ENCODE results near the gene CYP4Z1. TPM values are rescaled to one million over a fixed set of nuclear protein-coding genes. Genes with fewer than 3 reads are reported as not detected.

The CYP4Z1 gene
- total and polyA plus RNA-seq, 2 of the 13 experiments (the other 11 are each of a cell fraction or from before 2014, with no cell fraction given): not detected

DNA sequence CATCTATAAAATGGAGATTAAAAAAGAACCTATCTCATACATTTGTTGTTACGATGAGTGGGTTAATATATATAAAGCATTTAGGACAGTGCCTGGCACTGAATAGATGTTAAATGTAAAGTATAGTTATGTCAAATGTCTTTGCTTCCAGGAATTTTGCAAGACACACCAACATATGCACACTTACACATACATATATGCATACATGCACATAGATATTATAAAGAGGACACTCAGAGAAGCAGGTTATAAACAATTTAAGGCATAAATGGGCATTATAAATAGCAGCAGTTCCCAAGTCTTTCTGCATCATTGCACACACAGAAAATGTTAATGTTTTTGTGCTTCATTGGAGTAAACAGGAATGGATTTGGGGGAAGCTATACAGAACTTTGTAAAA is 30.3 kb upstream of the CYP4Z1 start:
- H3K79me2 ChIP-seq (ENCODE audit: insufficient read depth, low read length): no peaks in the 10 kb centered on the region
- CTCF ChIA-PET (ENCODE audit: low intra/inter-chr PET ratio, low total read pairs): no interaction called here
- H3K4me1 ChIP-seq (ENCODE audit: insufficient read depth, low read length): peaks cover 8% of the 10 kb centered on the region
- no peak for FAIRE-seq
- no peak for ATAC-seq
- in situ Hi-C loops (cut with HindIII; ENCODE audit: extremely low pct_ligation_motif_present, low pct_unique_long_range_greater_than_20kb) (no loop called here), intact Hi-C loops (cut with micrococcal nuclease; ENCODE audit: unreplicated experiment) (no loop called here)
- no TSS peak for BruUV-seq (replicated peaks)
- H3K4me3 ChIP-seq (replicated peaks in 1 of 3; ENCODE audit: insufficient read depth in 1 of 3, low read depth in 2 of 3, low read length in 3 of 3): no peak overlapping the region
- H3K9ac ChIP-seq (ENCODE audit: insufficient read depth, low read depth, low read length): no peak overlapping the region
- DNase-seq (ENCODE audit: low spot score): no peak
- 0% methylated on average over 1 of the region's 1 CpG for WGBS (ENCODE audit: low lambda C conversion rate)
- H4K20me1 ChIP-seq (ENCODE audit: insufficient read depth, low read length): no peaks in the 10 kb centered on the region
- no peaks in the 10 kb centered on the region for H3K9me3 ChIP-seq (ENCODE audit: low read length)
- H3K27ac ChIP-seq (ENCODE audit: extremely low read length, insufficient read depth, low read length): no peak overlapping the region
- no peaks in the 10 kb centered on the region for H3K27me3 ChIP-seq (ENCODE audit: control insufficient read depth in 1 of 2, insufficient read depth in 2 of 2, low read length in 2 of 2)
- H3K4me2 ChIP-seq (ENCODE audit: low read depth, low read length): no peak overlapping the region
- H3K36me3 ChIP-seq (replicated peaks in 1 of 2; ENCODE audit: control insufficient read depth in 1 of 2, insufficient read depth in 2 of 2, low read length in 2 of 2): no peaks in the 10 kb centered on the region
- POLR2A ChIA-PET: no interaction called here
- TF ChIP-seq ARNTL (CRISPR knock-in tag; IDR thresholded peaks at IDR 0.05): no peak
- no peak for TF ChIP-seq KDM4B (CRISPR knock-in tag; IDR thresholded peaks at IDR 0.05)
- no peak for TF ChIP-seq ZNF782 (CRISPR knock-in tag; IDR thresholded peaks at IDR 0.05; ENCODE audit: borderline replicate concordance)
- no peak overlapping the region for H2AFZ ChIP-seq (ENCODE audit: low read length)

DNA sequence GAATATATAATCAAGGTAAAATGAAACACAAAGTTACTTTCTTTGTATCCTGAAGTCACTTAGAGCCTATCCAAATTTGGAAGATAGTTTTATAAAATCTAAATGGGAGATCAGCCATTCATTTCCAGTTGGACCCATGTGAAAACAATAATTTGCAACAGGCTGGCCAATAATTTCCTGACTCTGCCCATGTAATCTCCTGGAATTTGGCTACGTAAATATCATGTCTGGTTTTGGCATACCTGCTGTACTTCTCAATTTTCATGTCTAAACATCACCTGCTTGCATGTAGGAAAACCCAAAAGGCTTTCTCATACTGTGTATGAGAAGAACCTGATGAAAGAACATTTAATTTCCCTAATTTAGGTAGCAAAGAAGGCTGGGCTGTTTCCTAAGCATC is 7.7 kb upstream of the CYP4Z1 start:
- no peak overlapping the region for H3K4me3 ChIP-seq (replicated peaks in 1 of 3; ENCODE audit: insufficient read depth in 1 of 3, low read depth in 2 of 3, low read length in 3 of 3)
- BruUV-seq (replicated peaks): no TSS peak
- no peak for FAIRE-seq
- H3K79me2 ChIP-seq (ENCODE audit: insufficient read depth, low read length): no peaks in the 10 kb centered on the region
- no peaks in the 10 kb centered on the region for H3K27me3 ChIP-seq (ENCODE audit: control insufficient read depth in 1 of 2, insufficient read depth in 2 of 2, low read length in 2 of 2)
- CTCF ChIA-PET (ENCODE audit: low intra/inter-chr PET ratio, low total read pairs): no interaction called here
- WGBS (ENCODE audit: low lambda C conversion rate): 0% methylated on average over 1 of the region's 1 CpG
- POLR2A ChIA-PET: no interaction called here
- no peak overlapping the region for H2AFZ ChIP-seq (ENCODE audit: low read length)
- no peak overlapping the region for H3K9ac ChIP-seq (ENCODE audit: insufficient read depth, low read depth, low read length)
- H3K9me3 ChIP-seq (ENCODE audit: low read length): no peaks in the 10 kb centered on the region
- no peaks in the 10 kb centered on the region for H3K4me1 ChIP-seq (ENCODE audit: insufficient read depth, low read length)
- intact Hi-C loops (cut with micrococcal nuclease; ENCODE audit: unreplicated experiment) (no loop called here), in situ Hi-C loops (cut with HindIII; ENCODE audit: extremely low pct_ligation_motif_present, low pct_unique_long_range_greater_than_20kb) (no loop called here)
- no peaks in the 10 kb centered on the region for H3K36me3 ChIP-seq (replicated peaks in 1 of 2; ENCODE audit: control insufficient read depth in 1 of 2, insufficient read depth in 2 of 2, low read length in 2 of 2)
- H4K20me1 ChIP-seq (ENCODE audit: insufficient read depth, low read length): no peaks in the 10 kb centered on the region
- no peak for DNase-seq (ENCODE audit: low spot score)
- H3K27ac ChIP-seq (ENCODE audit: extremely low read length, insufficient read depth, low read length): no peak overlapping the region
- no peak overlapping the region for H3K4me2 ChIP-seq (ENCODE audit: low read depth, low read length)
- ATAC-seq: no peak
- TF ChIP-seq, protein P1, sequence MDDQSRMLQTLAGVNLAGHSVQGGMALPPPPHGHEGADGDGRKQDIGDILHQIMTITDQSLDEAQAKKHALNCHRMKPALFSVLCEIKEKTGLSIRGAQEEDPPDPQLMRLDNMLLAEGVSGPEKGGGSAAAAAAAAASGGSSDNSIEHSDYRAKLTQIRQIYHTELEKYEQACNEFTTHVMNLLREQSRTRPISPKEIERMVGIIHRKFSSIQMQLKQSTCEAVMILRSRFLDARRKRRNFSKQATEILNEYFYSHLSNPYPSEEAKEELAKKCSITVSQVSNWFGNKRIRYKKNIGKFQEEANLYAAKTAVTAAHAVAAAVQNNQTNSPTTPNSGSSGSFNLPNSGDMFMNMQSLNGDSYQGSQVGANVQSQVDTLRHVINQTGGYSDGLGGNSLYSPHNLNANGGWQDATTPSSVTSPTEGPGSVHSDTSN (CRISPR knock-in tag; IDR thresholded peaks at IDR 0.05; ENCODE audit: borderline replicate concordance): no peak
- TF ChIP-seq, protein P2, sequence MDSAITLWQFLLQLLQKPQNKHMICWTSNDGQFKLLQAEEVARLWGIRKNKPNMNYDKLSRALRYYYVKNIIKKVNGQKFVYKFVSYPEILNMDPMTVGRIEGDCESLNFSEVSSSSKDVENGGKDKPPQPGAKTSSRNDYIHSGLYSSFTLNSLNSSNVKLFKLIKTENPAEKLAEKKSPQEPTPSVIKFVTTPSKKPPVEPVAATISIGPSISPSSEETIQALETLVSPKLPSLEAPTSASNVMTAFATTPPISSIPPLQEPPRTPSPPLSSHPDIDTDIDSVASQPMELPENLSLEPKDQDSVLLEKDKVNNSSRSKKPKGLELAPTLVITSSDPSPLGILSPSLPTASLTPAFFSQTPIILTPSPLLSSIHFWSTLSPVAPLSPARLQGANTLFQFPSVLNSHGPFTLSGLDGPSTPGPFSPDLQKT (CRISPR knock-in tag; IDR thresholded peaks at IDR 0.05; ENCODE audit: borderline replicate concordance): no peak
- TF ChIP-seq SRSF9 (IDR thresholded peaks at IDR 0.05; ENCODE audit: borderline replicate concordance, insufficient read depth, low read depth, low read length, poor library complexity, severe bottlenecking) (no peak), RFX1 (IDR thresholded peaks at IDR 0.05) (no peak), ZNF382 (CRISPR knock-in tag; IDR thresholded peaks at IDR 0.05; ENCODE audit: borderline replicate concordance) (no peak), ZNF772 (CRISPR knock-in tag; IDR thresholded peaks at IDR 0.05) (no peak), ZFP36L2 (CRISPR knock-in tag; IDR thresholded peaks at IDR 0.05) (no peak), ZNF562 (CRISPR knock-in tag; IDR thresholded peaks at IDR 0.05; ENCODE audit: borderline replicate concordance) (no peak), ZNF580 (CRISPR knock-in tag; IDR thresholded peaks at IDR 0.05; ENCODE audit: borderline replicate concordance, low read depth) (no peak), PLSCR1 (CRISPR knock-in tag; IDR thresholded peaks at IDR 0.05; ENCODE audit: borderline replicate concordance) (no peak), HOMEZ (CRISPR knock-in tag; IDR thresholded peaks at IDR 0.05; ENCODE audit: low read depth) (no peak)

Measured in HepG2 (cell line).